GM06990 (cell line): Measurements from ENCODE around the gene CACNA1C.

Experiments used
- DNase-seq: peaks from one replicate; pipeline ENCODE4 v3.0.0-alpha.2; 2011; ENCODE audit not compliant: insufficient read length; ENCODE audit errors: extremely low read depth
- H3K27me3 ChIP-seq: replicated peaks from 2 replicates; pipeline ENCODE4 v1.6.0; 2011; ENCODE audit warnings: low read length; ENCODE audit not compliant: control insufficient read depth, insufficient read depth
- H3K36me3 ChIP-seq: 2 replicates; pipeline ENCODE4 v1.5.1; 2011; ENCODE audit warnings: low read length; ENCODE audit not compliant: control insufficient read depth, insufficient read depth
- H3K4me3 ChIP-seq: replicated peaks from 2 replicates; pipeline ENCODE4 v1.5.1; 2011; ENCODE audit warnings: low read depth, mild to moderate bottlenecking, control low read depth, low read length
- TF ChIP-seq, protein P1 (sequence below): IDR thresholded peaks from 2 replicates; pipeline ENCODE4 v1.5.1; 2011; ENCODE audit warnings: low read length, control low read depth, mild to moderate bottlenecking, inconsistent platforms; ENCODE audit not compliant: insufficient read depth, poor library complexity, severe bottlenecking

CACNA1C gene

DNA sequence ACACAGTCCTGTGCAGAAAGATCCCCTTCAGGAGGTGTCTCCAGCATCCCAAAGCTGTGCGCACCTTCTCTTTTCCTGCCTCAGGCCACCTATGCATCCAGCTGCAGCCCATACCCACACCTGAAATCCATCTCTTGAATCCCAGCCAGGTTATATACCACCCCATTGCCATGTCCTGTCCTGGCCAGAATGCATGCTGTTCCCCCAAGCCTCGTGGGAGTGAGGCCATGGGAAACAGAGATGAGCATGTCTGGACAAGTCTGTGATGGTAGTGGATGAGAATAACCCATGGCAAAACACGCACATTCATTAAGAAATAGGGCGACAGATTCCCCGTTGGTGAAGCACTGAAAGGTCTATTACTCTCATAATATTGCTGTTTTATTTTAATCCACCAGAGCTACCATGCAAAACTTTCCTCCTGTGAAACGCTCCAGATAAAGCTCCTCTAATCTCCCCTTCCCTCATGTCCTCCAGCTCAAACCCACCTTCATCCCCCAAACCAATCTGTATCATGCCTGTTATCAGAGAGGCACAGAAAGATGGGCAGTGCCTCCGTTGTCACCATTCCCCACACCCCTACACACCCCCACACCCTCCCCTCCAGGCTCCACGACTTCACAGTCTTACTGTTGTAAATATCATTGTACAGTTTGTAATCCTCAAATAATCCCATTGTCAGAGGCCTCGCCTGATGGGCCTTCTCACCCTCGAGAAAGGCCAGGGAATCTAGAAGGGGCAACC is 644.4 kb downstream of the CACNA1C start:
- DNase-seq: no peak
- Histone ChIP-seq H3K36me3 (no peaks in the 10 kb centered on the region), H3K4me3 (no peak overlapping the region), H3K27me3 (no peaks in the 10 kb centered on the region)
- TF ChIP-seq, protein P1, sequence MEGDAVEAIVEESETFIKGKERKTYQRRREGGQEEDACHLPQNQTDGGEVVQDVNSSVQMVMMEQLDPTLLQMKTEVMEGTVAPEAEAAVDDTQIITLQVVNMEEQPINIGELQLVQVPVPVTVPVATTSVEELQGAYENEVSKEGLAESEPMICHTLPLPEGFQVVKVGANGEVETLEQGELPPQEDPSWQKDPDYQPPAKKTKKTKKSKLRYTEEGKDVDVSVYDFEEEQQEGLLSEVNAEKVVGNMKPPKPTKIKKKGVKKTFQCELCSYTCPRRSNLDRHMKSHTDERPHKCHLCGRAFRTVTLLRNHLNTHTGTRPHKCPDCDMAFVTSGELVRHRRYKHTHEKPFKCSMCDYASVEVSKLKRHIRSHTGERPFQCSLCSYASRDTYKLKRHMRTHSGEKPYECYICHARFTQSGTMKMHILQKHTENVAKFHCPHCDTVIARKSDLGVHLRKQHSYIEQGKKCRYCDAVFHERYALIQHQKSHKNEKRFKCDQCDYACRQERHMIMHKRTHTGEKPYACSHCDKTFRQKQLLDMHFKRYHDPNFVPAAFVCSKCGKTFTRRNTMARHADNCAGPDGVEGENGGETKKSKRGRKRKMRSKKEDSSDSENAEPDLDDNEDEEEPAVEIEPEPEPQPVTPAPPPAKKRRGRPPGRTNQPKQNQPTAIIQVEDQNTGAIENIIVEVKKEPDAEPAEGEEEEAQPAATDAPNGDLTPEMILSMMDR: no peak

DNA sequence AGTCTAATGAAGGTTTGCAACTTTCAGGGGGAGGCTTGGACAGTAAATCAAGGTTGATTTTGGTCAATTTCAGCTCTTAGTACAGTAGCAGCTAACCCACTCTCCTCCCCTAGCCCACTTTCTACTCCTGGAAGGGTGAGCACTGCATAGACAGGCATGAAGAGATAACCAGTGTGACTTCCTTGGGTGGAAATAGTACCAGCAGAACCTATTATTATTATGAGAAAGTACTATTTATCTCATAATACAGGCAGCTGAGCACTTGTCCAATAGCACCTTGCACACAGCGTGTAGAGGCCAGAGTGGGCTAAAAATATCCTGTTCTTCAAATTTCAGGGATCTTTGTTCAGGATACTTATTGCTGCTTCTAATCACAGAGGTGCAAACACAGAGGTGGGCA is 645.8 kb downstream of the CACNA1C start:
- no peaks in the 10 kb centered on the region for H3K36me3 ChIP-seq
- DNase-seq: no peak
- no peaks in the 10 kb centered on the region for H3K27me3 ChIP-seq
- TF ChIP-seq, protein P1: no peak
- no peak overlapping the region for H3K4me3 ChIP-seq

DNA sequence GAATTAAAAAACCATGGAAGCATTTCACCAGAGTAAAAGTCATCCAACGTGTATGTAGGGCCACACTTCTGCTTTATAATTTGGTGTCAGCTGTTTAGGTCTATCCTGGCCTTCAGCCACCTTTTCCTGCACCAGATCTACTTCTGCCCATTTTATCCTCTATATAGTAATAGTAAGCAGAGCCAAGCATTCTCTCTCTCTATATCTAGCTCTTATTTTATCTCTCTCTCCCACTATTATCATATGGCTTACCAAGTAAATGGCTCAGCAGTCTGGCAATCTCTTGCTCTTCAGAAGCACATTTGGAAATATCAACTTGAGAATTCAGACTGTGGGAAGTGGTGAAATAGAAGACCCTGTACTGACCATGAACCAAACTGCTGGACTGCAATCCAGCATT is 657.9 kb downstream of the CACNA1C start:
- DNase-seq: no peak
- TF ChIP-seq, protein P1: no peak

DNA sequence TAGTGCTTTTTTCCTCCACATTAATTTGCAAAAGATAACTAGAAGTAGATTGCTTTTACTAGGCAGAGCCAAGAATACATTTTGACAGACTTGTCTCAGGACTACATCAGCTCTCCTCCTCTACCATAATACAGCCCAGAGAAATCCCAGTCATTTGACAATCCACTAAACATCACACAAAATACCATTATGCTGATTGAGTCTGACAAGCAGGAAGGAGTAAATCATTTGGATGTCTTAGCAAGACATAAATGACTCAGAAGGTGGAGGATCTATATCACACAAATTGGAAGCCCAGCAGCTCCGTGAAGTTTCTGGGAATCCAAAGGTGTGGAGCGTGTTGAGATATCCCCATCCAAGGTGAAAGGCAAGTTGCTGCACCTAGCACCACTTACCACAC is 666.6 kb downstream of the CACNA1C start:
- no peak for DNase-seq
- Histone ChIP-seq H3K27me3 (no peaks in the 10 kb centered on the region; the same call in 1 of the 2 replicates), H3K36me3 (no peaks in the 10 kb centered on the region), H3K4me3 (no peak overlapping the region)
- TF ChIP-seq, protein P1: no peak

More for the DNA sequence above, 657.9 kb downstream of the CACNA1C start:
- Histone ChIP-seq H3K4me3 (no peak overlapping the region), H3K27me3 (no peaks in the 10 kb centered on the region), H3K36me3 (no peaks in the 10 kb centered on the region)

DNA sequence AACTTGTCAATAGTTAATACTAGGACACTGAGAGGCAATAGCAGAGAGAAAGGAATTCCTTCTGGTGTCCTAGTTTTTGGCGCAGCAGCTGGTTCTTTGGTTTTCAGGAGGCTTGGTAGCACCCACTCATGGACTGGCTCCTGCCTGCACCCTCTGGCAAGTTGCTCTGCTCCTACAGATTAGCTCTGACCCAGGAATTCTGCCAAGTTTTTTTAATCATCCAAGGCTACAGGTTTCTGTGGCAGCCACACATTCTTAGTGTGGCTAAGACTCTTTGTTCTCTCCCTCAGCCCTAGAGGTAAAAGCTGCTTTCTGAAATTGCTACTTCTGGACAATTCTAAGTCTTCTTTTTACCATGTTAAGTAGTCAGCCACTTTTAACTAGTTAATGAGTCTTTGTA is 670.0 kb downstream of the CACNA1C start:
- Histone ChIP-seq H3K27me3 (no peaks in the 10 kb centered on the region; the same call in 1 of the 2 replicates), H3K4me3 (no peak overlapping the region), H3K36me3 (no peaks in the 10 kb centered on the region)
- no peak for DNase-seq
- TF ChIP-seq, protein P1: no peak
